Omental fat pad (tissue), 4 donors: Measurements from ENCODE around the gene RILPL2. TPM values are rescaled to one million over a fixed set of nuclear protein-coding genes. Genes with fewer than 3 reads are reported as not detected.
"Not testable (repeated sequence)": the region's sequence is repeated elsewhere in the genome, so short reads cannot be mapped to it uniquely, and the experiment has no call there.

Experiments
- ATAC-seq: fragments of 150-250 bp; one replicate; pipeline ENCODE4 v1.9.1; 2016; ENCODE audit warnings: mild to moderate bottlenecking, moderate library complexity; ENCODE audit not compliant: low FRiP score
- DNase-seq: peaks from one replicate; pipeline ENCODE4 v3.0.0-alpha.2; 2019; ENCODE audit warnings: low spot score
- total RNA-seq, 4 donors: library from RNA; depleted of rRNA; stranded (reverse); fragments of >200 nt; gene quantifications; one replicate each; pipeline ENCODE4 v1.1.0, GENCODE V29; 2016
- TF ChIP-seq, protein P1 (sequence below), 3 donors: fragments of 450-650 bp; IDR thresholded peaks; one replicate each; pipeline ENCODE4 v1.5.1; 2016 to 2017; ENCODE audit warnings: antibody characterized with exemption in 3 of 3, mild to moderate bottlenecking in 3 of 3, moderate library complexity in 2 of 3

RILPL2 gene
- total RNA-seq, 4 donors from 2014 or later, result 8.9 to 12.7 (median 10.1) TPM

GRCh38 chr12:123369229-123369628 is 67.3 kb downstream of the RILPL2 start:
- ATAC-seq (no peak), DNase-seq (no peak)
- TF ChIP-seq, protein P1, sequence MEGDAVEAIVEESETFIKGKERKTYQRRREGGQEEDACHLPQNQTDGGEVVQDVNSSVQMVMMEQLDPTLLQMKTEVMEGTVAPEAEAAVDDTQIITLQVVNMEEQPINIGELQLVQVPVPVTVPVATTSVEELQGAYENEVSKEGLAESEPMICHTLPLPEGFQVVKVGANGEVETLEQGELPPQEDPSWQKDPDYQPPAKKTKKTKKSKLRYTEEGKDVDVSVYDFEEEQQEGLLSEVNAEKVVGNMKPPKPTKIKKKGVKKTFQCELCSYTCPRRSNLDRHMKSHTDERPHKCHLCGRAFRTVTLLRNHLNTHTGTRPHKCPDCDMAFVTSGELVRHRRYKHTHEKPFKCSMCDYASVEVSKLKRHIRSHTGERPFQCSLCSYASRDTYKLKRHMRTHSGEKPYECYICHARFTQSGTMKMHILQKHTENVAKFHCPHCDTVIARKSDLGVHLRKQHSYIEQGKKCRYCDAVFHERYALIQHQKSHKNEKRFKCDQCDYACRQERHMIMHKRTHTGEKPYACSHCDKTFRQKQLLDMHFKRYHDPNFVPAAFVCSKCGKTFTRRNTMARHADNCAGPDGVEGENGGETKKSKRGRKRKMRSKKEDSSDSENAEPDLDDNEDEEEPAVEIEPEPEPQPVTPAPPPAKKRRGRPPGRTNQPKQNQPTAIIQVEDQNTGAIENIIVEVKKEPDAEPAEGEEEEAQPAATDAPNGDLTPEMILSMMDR (IDR thresholded peaks at IDR 0.05), result no peak

DNA sequence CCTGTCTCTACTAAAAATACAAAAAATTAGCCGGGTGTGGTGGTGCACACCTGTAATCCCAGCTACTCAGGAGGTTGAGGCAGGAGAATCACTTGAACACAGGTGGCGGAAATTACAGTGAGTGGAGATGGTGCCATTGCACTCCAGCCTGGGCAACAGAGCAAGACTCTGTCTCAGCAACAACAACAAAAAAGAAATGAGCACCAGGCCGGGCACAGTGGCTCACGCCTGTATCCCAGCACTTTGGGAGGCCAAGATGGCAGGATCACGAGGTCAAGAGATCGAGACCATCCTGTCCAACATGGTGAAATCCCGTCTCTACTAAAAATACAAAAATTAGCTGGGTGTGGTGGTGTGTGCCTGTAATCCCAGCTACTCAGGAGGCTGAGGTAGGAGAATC is 68.1 kb downstream of the RILPL2 start:
- not testable (repeated sequence) for DNase-seq, ATAC-seq

DNA sequence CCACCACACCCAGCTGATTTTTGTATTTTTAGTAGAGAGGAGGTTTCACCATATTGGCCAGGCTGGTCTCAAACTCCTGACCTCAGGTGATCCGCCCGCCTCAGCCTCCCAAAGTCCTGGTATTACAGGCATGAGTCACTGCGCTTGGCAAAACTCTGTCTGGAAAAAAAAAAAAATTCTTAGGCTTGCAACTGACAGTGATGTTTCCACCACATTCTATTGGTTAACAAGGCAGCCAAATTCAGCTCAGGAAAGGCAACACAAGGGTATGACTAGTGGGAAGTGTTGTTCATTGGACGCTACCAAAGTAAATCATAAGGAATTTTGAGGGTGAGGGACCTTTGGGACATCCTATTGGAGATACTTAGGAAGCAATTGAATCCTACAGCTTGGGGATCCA is 69.0 kb downstream of the RILPL2 start:
- ATAC-seq (no peak), DNase-seq (no peak)
- TF ChIP-seq, protein P1 (IDR thresholded peaks at IDR 0.05), result no peak

Other genes with a start within 250 kb of the RILPL2 start
- 10 to 100 TPM; 17.3 to 27.6 (median 23.9) TPM for gene MPHOSPH9, start 203.5 kb downstream of the RILPL2 start, total RNA-seq
- 10 to 100 TPM in 1 of 4 donors, 1 to 10 TPM in 3; 4.8 to 11.7 (median 8.4) TPM for gene MTRFR, start 203.2 kb downstream of the RILPL2 start, total RNA-seq
- gene CDK2AP1, start 164.8 kb downstream of the RILPL2 start, total RNA-seq, result 100 to 1,000 TPM in 3 of 4 donors, 10 to 100 TPM in 1; 78.7 to 124 (median 104) TPM
- gene SBNO1, start 71.8 kb downstream of the RILPL2 start, total RNA-seq, result 10 to 100 TPM; 18.6 to 26.4 (median 20.6) TPM
- gene KMT5A, start 52.6 kb downstream of the RILPL2 start, total RNA-seq, result 10 to 100 TPM; 25.5 to 39.9 (median 26.5) TPM
- gene SNRNP35, start 21.5 kb upstream of the RILPL2 start, total RNA-seq, result 10 to 100 TPM; 14.7 to 38.1 (median 21.0) TPM
- 10 to 100 TPM in 3 of 4 donors, 1 to 10 TPM in 1; 8.5 to 21.9 (median 11.2) TPM for gene RILPL1, start 97.0 kb upstream of the RILPL2 start, total RNA-seq
- gene TMED2, start 147.9 kb upstream of the RILPL2 start, total RNA-seq, result 100 to 1,000 TPM; 121 to 179 (median 145) TPM
- gene DDX55, start 165.4 kb upstream of the RILPL2 start, total RNA-seq, result 10 to 100 TPM; 16.1 to 66.3 (median 19.1) TPM
- gene EIF2B1, start 197.0 kb upstream of the RILPL2 start, total RNA-seq, result 100 to 1,000 TPM; 108 to 164 (median 119) TPM
- gene GTF2H3, start 197.1 kb upstream of the RILPL2 start, total RNA-seq, result 10 to 100 TPM; 16.2 to 23.4 (median 22.0) TPM
- gene TCTN2, start 234.4 kb upstream of the RILPL2 start, total RNA-seq, result 1 to 10 TPM; 5.4 to 7.3 (median 6.8) TPM